Endothelial cell of umbilical vein (primary cell): ENCODE measurements around the gene CENPW. TPM values are rescaled to one million over a fixed set of nuclear protein-coding genes. Genes with fewer than 3 reads are reported as not detected.

Experiments used
- BruUV-seq: library from RNA; stranded (reverse); fragments of 400-500 nt; replicated peaks from 2 replicates; lab custom pipeline; 2021; lab: Mats Ljungman, UMichigan
- CTCF ChIA-PET: fragments of 300-600, 350-600 bp; sonication (Branson Sonifier 250); formaldehyde crosslinking; loops from one replicate; lab custom pipeline; 2021; ENCODE audit warnings: antibody characterized with exemption, inconsistent platforms; lab: Charles Lee
- POLR2A ChIA-PET: fragments of 300-600, 350-600 bp; sonication (Branson Sonifier 250); formaldehyde crosslinking; loops from one replicate; lab custom pipeline; 2021; ENCODE audit warnings: antibody characterized with exemption, inconsistent platforms; lab: Charles Lee
- DNase-seq: peaks from one replicate; pipeline ENCODE4 v3.0.0-alpha.2; 2011; ENCODE audit warnings: low read depth, low spot score
- FAIRE-seq: peaks from 2 replicates; lab custom pipeline; 2011; peaks lifted over from hg19 to GRCh38; lab: Jason Lieb, UNC
- H2AFZ ChIP-seq: 2 replicates; pipeline ENCODE4 v1.6.0; 2012; ENCODE audit warnings: low read depth, low read length, control low read depth, inconsistent platforms
- H3K27ac ChIP-seq: 2 replicates; pipeline ENCODE4 v1.5.1; 2011; ENCODE audit warnings: low read depth, mild to moderate bottlenecking, control low read depth, low read length, moderate library complexity; ENCODE audit not compliant: insufficient read depth
- H3K27me3 ChIP-seq, 2 experiments: 2 replicates each; pipeline versions ENCODE4 v1.6.0 to v1.6.1; 2011; ENCODE audit warnings: low read length in 2 of 2, mixed read lengths in 1 of 2; ENCODE audit not compliant: control insufficient read depth in 2 of 2, insufficient read depth in 2 of 2
- H3K36me3 ChIP-seq, 2 experiments: 2 replicates in 1 of 2; 3 replicates in 1 of 2; pipeline ENCODE4 v1.5.1; 2011; ENCODE audit warnings: low read length in 2 of 2, mild to moderate bottlenecking in 1 of 2, moderate library complexity in 1 of 2; ENCODE audit not compliant: control insufficient read depth in 2 of 2, insufficient read depth in 2 of 2; ENCODE audit errors: extremely low read depth in 1 of 2
- H3K4me1 ChIP-seq: 3 replicates; pipeline ENCODE4 v1.5.1; 2011; ENCODE audit warnings: mild to moderate bottlenecking, low read length; ENCODE audit not compliant: control insufficient read depth, insufficient read depth; ENCODE audit errors: extremely low read depth
- H3K4me2 ChIP-seq: 2 replicates; pipeline ENCODE4 v1.6.1; 2011; ENCODE audit warnings: low read length, control low read depth, mixed read lengths; ENCODE audit not compliant: insufficient read depth
- H3K4me3 ChIP-seq, 3 experiments: fragments of 200-600 bp in 1 of 3; sonication (generic), shearing (Covaris generic) in 1 of 3; replicated peaks in 1 of 3; 2 replicates each; pipeline ENCODE4 v1.5.1; 2011 to 2016; ENCODE audit warnings: control low read depth in 3 of 3, low read length in 3 of 3, mild to moderate bottlenecking in 2 of 3, inconsistent platforms in 1 of 3, low read depth in 1 of 3, moderate library complexity in 1 of 3; ENCODE audit not compliant: insufficient read depth in 1 of 3
- H3K79me2 ChIP-seq: 2 replicates; pipeline ENCODE4 v1.6.0; 2012; ENCODE audit warnings: low read length, inconsistent platforms; ENCODE audit not compliant: control insufficient read depth, insufficient read depth
- H3K9ac ChIP-seq: replicated peaks from 2 replicates; pipeline ENCODE3; 2011; ENCODE audit warnings: low read length, control low read depth; ENCODE audit not compliant: insufficient read depth; ENCODE audit errors: extremely low read depth
- H3K9me1 ChIP-seq: replicated peaks from 3 replicates; pipeline ENCODE4 v1.6.0; 2011; ENCODE audit warnings: mild to moderate bottlenecking, low read length; ENCODE audit not compliant: control insufficient read depth, insufficient read depth; ENCODE audit errors: extremely low read depth
- H3K9me3 ChIP-seq: replicated peaks from 2 replicates; pipeline ENCODE4 v1.5.1; 2012; ENCODE audit warnings: low read length, inconsistent platforms; ENCODE audit not compliant: control insufficient read depth, insufficient read depth
- H4K20me1 ChIP-seq: replicated peaks from 2 replicates; pipeline ENCODE3; 2011; ENCODE audit warnings: mild to moderate bottlenecking, low read length; ENCODE audit not compliant: control insufficient read depth, insufficient read depth; ENCODE audit errors: extremely low read depth
- CTCF ChIP-seq, 2 donors: IDR thresholded peaks; 1 replicate in 1 of 2; 2 replicates in 1 of 2; pipeline ENCODE4 v1.5.1; 2011; ENCODE audit warnings: low read length in 2 of 2, mild to moderate bottlenecking in 2 of 2, moderate library complexity in 2 of 2, control low read depth in 1 of 2, inconsistent platforms in 1 of 2, low read depth in 1 of 2; ENCODE audit not compliant: insufficient read depth in 1 of 2; ENCODE audit errors: extremely low read depth in 1 of 2
- EZH2 ChIP-seq: IDR thresholded peaks from 2 replicates; pipeline ENCODE4 v1.6.1; 2012; ENCODE audit warnings: borderline replicate concordance, low read depth, mild to moderate bottlenecking, moderate library complexity, low read length, inconsistent platforms; ENCODE audit not compliant: severe bottlenecking
- FOS ChIP-seq: IDR thresholded peaks from 2 replicates; pipeline ENCODE4 v1.6.1; 2011; ENCODE audit warnings: mild to moderate bottlenecking, low read length, moderate library complexity, borderline replicate concordance; ENCODE audit not compliant: insufficient read depth
- GATA2 ChIP-seq: IDR thresholded peaks from 2 replicates; pipeline ENCODE4 v1.7.0; 2011; ENCODE audit warnings: low read depth, mild to moderate bottlenecking, moderate library complexity, mixed read lengths, low read length; ENCODE audit not compliant: insufficient read length, insufficient read depth
- JUN ChIP-seq: IDR thresholded peaks from 2 replicates; pipeline ENCODE4 v1.6.1; 2011; ENCODE audit warnings: borderline replicate concordance, low read depth; ENCODE audit not compliant: insufficient read length, insufficient read depth
- MAX ChIP-seq: IDR thresholded peaks from 2 replicates; pipeline ENCODE4 v1.6.1; 2011; ENCODE audit not compliant: insufficient read depth, insufficient read length
- MYC ChIP-seq: IDR thresholded peaks from one replicate; pipeline ENCODE4 v1.6.1; 2011; ENCODE audit warnings: mild to moderate bottlenecking, low read depth, low read length
- POLR2A ChIP-seq: IDR thresholded peaks from 2 replicates; pipeline ENCODE4 v1.6.1; 2012; ENCODE audit warnings: low read depth, mild to moderate bottlenecking, control low read depth, low read length
- POLR2AphosphoS5 ChIP-seq: IDR thresholded peaks from 2 replicates; pipeline ENCODE4 v1.6.1; 2012; ENCODE audit warnings: low read depth, mild to moderate bottlenecking, control low read depth, low read length, moderate library complexity; ENCODE audit not compliant: insufficient read depth
- dilution Hi-C: fragments of 300-500 bp; cut with MboI; formaldehyde crosslinking; loops from one replicate; pipeline ENCODE4 v1.15.0; 2019; ENCODE audit warnings: low sequenced_read_pairs; ENCODE audit not compliant: extremely low pct_ligation_motif_present
- intact Hi-C: fragments of 100-400 bp; cut with micrococcal nuclease; formaldehyde crosslinking; loops from one replicate; pipeline ENCODE4 v1.10.0; 2022
- polyA plus RNA-seq, 4 experiments: library from polyadenylated mRNA; depleted of rRNA in 3 of 4; stranded (reverse) in 3 of 4; unstranded in 1 of 4; fragments of >200 nt; gene quantifications; 2 replicates each; pipeline versions ENCODE4 v1.2.1 to v1.2.3, GENCODE V29; 2011 to 2012; ENCODE audit warnings: missing spikeins in 1 of 4
- total RNA-seq: library from RNA; stranded (reverse); gene quantifications from 2 replicates; pipeline ENCODE4 v1.2.3, GENCODE V29; 2021

The CENPW gene
- total and polyA plus RNA-seq, 2 donors (not counting 3 experiments of a cell fraction or from before 2014, with no cell fraction given) = 16.9 to 85.8 TPM

GRCh38 chr6:126344181-126344580 lies 4.3 kb downstream of the CENPW start:
- H3K4me2 ChIP-seq = no peak overlapping the region
- dilution Hi-C loops = no loop called here
- no peaks in the 10 kb centered on the region for H3K9me3 ChIP-seq
- H3K36me3 ChIP-seq = no peaks in the 10 kb centered on the region
- no peak for DNase-seq
- no peaks in the 10 kb centered on the region for H4K20me1 ChIP-seq
- ChIA-PET CTCF (no interaction called here), POLR2A (no interaction called here)
- H3K4me1 ChIP-seq = peaks cover 15% of the 10 kb centered on the region
- H3K9me1 ChIP-seq = no peaks in the 10 kb centered on the region
- FAIRE-seq = no peak
- BruUV-seq = no TSS peak
- TF ChIP-seq POLR2A = no peak
- no peak for TF ChIP-seq CTCF (IDR thresholded peaks at IDR 0.05; ENCODE audit: extremely low read depth in 1 of 2, insufficient read depth in 1 of 2, low read depth in 1 of 2, low read length in 2 of 2)
- TF ChIP-seq POLR2AphosphoS5 = no peak
- TF ChIP-seq GATA2 = no peak
- no peak overlapping the region for H3K27ac ChIP-seq
- H3K4me3 ChIP-seq = no peak overlapping the region
- H2AFZ ChIP-seq = no peak overlapping the region
- H3K79me2 ChIP-seq = peaks cover 53% of the 10 kb centered on the region
- intact Hi-C loops = loop anchor here (5.0 kb wide), 3 partner anchors 312 to 848 kb away; no protein-coding TSS in a partner anchor
- no peaks in the 10 kb centered on the region for H3K27me3 ChIP-seq
- H3K9ac ChIP-seq = no peak overlapping the region

GRCh38 chr6:126351960-126352359 lies 12.0 kb downstream of the CENPW start:
- no peak for FAIRE-seq
- Histone ChIP-seq H3K79me2 (peaks cover under 1% of the 10 kb centered on the region), H3K4me3 (no peak overlapping the region), H2AFZ (no peak overlapping the region), H3K27ac (no peak overlapping the region), H3K9me3 (no peaks in the 10 kb centered on the region), H3K9me1 (no peaks in the 10 kb centered on the region), H4K20me1 (no peaks in the 10 kb centered on the region), H3K27me3 (no peaks in the 10 kb centered on the region), H3K4me1 (peaks cover 18% of the 10 kb centered on the region), H3K9ac (no peak overlapping the region), H3K4me2 (no peak overlapping the region), H3K36me3 (no peaks in the 10 kb centered on the region)
- intact Hi-C loops = no loop called here
- ChIA-PET CTCF (no interaction called here), POLR2A (no interaction called here)
- BruUV-seq = no TSS peak
- DNase-seq = no peak
- dilution Hi-C loops = no loop called here
- TF ChIP-seq CTCF (IDR thresholded peaks at IDR 0.05; ENCODE audit: extremely low read depth in 1 of 2, insufficient read depth in 1 of 2, low read depth in 1 of 2, low read length in 2 of 2) (no peak), MYC (no peak), POLR2A (no peak), POLR2AphosphoS5 (no peak), EZH2 (no peak), MAX (no peak), FOS (no peak), GATA2 (no peak), JUN (no peak)
